Stomach (tissue), 4 donors: ENCODE data around the gene CTSH.

Experiments used
- EP300 ChIP-seq: sonication (generic); formaldehyde crosslinking; IDR thresholded peaks from one replicate; pipeline ENCODE4 v1.6.1; 2017; ENCODE audit warnings: antibody characterized with exemption
- TF ChIP-seq, protein P1 (sequence below), 7 experiments: fragments of 450-650 bp in 4 of 7; fragments of 200-600 bp in 3 of 7; sonication (generic) in 3 of 7; IDR thresholded peaks; one replicate each; pipeline ENCODE4 v1.5.1; 2016 to 2019; ENCODE audit warnings: antibody characterized with exemption in 7 of 7, control low read depth in 2 of 7, mild to moderate bottlenecking in 1 of 7

DNA sequence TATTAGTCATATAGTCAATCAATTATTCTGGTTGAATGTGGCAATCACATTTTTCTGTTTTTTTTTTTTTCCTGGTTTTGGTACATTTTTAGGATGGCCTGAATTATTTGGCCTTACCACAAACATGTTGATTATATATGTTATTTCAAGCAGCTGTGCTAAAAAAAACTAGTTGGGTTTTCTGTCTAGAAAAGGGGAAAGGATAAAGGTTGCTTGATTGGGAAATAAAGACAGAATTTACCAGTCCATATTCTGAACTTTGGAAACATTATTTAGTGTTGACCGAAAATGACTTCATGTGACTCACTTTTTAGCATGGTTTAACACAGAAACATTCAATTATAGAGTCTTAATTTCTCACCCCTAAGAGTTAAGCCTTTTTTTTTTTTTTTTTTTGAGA lies 64.0 kb downstream of the CTSH start:
- TF ChIP-seq, protein P1, sequence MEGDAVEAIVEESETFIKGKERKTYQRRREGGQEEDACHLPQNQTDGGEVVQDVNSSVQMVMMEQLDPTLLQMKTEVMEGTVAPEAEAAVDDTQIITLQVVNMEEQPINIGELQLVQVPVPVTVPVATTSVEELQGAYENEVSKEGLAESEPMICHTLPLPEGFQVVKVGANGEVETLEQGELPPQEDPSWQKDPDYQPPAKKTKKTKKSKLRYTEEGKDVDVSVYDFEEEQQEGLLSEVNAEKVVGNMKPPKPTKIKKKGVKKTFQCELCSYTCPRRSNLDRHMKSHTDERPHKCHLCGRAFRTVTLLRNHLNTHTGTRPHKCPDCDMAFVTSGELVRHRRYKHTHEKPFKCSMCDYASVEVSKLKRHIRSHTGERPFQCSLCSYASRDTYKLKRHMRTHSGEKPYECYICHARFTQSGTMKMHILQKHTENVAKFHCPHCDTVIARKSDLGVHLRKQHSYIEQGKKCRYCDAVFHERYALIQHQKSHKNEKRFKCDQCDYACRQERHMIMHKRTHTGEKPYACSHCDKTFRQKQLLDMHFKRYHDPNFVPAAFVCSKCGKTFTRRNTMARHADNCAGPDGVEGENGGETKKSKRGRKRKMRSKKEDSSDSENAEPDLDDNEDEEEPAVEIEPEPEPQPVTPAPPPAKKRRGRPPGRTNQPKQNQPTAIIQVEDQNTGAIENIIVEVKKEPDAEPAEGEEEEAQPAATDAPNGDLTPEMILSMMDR (IDR thresholded peaks at IDR 0.05): no peak
- TF ChIP-seq EP300: no peak
